HTERT RPE-1 (cell line): ENCODE measurements around the gene FCRLB.
"Not testable (repeated sequence)": the region's sequence is repeated elsewhere in the genome, so short reads cannot be mapped to it uniquely, and the experiment has no call there.

ENCODE experiments used
- in situ Hi-C: fragments of 300-500 bp; cut with MboI; formaldehyde crosslinking; loops from 4 replicates; pipeline ENCODE4 v1.14.3; 2020; ENCODE audit warnings: low sequenced_read_pairs

The FCRLB gene, protein sequence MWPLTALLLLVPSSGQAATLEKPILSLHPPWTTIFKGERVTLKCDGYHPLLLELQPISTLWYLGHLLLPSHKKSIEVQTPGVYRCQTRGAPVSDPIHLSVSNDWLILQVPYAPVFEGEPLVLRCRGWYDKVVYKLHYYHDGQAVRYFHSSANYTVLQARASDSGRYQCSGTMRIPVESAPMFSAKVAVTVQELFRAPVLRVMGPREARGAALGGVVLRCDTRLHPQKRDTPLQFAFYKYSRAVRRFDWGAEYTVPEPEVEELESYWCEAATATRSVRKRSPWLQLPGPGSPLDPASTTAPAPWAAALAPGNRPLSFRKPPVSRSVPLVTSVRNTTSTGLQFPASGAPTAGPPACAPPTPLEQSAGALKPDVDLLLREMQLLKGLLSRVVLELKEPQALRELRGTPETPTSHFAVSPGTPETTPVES

DNA sequence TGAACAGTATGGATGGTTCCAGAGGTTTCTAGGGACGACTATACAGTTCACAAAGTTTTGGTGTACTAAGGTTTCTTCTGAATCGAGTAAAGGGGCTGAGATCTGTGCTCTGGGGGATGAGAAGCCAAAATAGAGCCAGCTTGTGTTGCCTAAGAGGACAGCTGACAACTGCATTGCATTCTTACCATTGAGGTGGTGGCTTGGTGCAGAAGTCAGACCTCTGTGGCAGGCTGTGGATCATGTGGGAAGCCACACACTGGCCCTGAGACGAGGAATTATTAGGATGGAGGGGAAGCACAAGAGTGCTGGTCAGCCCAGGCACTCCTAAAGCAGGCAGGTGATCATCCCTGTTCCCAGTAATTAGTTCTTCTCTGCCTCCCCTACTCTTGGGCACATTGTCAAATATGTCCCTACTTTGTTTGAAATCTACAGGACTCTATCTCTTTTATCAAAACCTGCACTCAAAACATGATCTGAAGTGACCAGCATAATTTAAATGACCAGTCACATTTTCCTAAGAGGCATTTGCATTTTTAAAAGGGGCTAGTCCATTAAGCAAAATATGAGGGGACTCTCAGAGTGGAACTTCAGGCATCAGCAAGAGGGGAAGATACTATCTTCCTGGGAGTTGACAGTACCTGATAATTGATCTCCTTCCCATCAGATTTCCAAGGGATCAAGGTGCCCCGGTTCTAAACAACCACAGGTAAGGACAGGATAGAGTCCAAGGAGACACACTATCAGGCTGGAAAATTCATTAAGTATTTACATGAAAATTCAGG lies at the start of gene FCRLB:
Gene FCRLB, plus strand, starts transcription at position 589 of the 782 bp plus-strand sequence. CDS start 1,129 bp downstream, outside the sequence.
- in situ Hi-C loops: no loop called here

GRCh38 chr1:161673437-161673836 lies 47.9 kb upstream of the FCRLB start:
- in situ Hi-C loops: not testable (repeated sequence)

DNA sequence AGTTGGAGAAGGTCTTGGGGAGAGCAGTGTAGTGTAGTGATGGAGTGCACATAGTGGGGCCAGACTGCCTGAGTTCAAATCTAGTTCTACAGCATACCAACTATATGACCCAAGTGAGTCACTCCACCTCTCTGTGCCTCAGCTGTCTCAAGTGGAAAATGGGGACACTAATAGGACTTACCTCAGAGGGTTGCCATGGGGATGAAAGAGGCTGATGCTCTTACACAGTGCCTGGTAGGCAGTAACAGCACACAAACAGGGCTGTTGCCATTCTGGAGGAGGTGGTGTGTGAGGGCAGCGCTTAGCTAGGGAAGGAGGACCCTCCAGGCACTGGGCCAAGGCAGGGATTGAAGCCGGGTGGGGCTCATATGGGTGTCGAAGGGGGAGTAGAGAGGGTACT lies 46.9 kb upstream of the FCRLB start:
- in situ Hi-C loops: not testable (repeated sequence)

DNA sequence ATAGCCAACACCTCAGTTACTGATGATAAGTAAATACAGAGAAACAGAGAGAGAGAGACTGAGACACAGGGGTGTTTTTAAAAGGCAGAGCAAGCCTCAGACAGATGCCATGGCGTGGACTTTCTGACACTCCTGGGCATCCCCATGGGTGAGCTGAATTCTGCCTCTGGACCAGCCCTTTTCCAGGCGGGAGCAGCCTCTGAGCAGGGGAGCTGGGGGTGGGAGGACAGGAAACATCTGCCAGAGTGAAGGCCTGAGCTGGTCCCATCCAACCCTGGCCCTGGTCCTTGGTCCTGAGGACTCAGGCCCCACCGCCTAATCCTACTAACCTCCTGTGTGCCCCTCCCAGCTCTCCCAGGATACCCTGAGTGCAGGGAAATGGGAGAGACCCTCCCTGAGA lies 46.4 kb upstream of the FCRLB start:
- in situ Hi-C loops: not testable (repeated sequence)

- in situ Hi-C loops: no loop called here
Measured at GRCh38 chr1:161676441-161676840, 44.9 kb upstream of the FCRLB start.

- in situ Hi-C loops: no loop called here
Measured at GRCh38 chr1:161676958-161677689, 44.2 kb upstream of the FCRLB start.

- in situ Hi-C loops: no loop called here
Measured at GRCh38 chr1:161678500-161678899, 42.8 kb upstream of the FCRLB start.

DNA sequence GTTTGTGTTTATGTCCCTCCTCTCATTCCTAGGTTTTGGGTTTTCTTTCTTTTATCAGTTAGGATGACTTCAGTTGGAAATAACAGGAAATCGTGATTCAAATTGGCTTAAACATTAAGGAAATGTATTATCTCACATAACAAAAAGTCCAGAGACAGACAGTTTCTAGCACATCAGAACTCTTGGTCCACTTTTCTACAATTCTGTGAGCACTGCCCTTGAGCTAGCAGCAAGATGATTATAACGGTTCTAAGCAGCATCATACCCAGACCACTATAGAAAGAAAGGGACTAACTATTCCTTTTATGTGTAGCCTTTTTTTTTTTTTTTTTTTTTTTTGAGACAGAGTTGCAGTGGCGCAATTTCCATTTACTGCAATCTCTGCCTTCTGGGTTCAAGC lies 39.5 kb upstream of the FCRLB start:
- in situ Hi-C loops: no loop called here

GRCh38 chr1:161688946-161689345 lies 32.4 kb upstream of the FCRLB start:
- in situ Hi-C loops: no loop called here

DNA sequence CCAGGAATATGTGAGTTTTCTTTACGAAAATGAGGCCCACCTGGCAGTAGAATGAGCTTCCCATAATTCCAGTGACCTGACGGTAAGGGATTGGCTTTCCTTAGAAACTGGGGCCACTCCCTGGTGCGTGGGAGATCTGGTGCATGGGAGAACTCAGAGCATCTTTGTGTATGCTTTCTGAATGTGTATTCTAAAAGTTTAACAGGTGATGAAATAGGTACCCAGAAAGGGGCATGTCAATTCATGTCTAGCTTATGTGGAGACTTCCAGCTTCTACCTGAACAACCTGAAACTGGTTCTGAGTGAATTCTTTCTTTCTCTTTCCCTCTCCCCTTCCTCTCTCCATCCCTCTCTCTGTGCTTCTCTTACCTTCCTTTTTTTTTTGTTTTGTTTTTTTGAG lies 29.5 kb upstream of the FCRLB start:
- in situ Hi-C loops: no loop called here

DNA sequence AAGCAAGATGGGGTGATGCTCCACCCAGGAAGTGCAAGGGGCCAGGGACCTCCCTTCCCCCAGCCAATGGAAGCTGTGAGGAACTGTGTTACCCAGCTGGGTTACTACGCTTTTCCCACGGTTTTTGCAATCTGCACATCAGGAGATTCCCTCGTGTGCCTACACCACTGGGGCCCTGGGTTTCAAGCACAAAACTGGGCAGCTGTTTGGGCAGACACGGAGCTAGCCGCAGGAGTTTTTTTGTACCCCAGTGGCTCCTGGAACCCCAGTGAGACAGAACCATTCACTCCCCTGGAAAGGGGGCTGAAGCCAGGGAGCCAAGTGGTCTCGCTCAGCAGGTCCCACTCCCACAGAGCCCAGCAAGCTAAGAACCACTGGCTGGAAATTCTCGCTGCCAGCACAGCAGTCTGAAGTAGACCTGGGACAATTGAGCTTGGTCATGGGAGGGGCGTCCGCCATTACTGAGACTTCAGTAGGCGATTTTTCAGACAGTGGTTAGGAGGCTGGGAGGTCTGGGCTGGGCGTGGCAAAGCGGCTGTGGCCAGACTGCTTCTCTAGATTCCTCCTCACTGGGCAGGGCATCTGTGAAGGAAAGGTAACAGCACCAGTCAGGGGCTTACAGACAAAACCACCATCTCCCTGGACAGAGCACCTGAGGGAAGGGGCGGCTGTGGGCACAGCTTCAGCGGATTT lies 28.2 kb upstream of the FCRLB start:
- in situ Hi-C loops: not testable (repeated sequence)

DNA sequence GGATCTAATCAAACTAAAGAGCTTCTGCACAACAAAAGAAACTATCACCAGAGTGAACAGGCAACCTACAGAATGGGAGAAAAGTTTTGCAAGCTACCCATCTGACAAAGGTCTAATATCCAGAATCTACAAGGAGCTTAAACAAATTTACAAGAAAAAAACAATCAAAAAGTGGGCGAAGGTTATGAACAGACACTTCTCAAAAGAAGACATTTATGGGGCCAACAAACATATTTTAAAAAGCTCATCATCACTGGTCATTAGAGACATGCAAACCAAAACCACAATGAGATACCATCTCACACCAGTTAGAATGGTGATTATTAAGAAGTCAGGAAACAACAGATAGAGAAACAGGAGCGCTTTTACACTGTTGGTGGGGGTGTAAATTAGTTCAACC lies 23.0 kb upstream of the FCRLB start:
- in situ Hi-C loops: not testable (repeated sequence)

DNA sequence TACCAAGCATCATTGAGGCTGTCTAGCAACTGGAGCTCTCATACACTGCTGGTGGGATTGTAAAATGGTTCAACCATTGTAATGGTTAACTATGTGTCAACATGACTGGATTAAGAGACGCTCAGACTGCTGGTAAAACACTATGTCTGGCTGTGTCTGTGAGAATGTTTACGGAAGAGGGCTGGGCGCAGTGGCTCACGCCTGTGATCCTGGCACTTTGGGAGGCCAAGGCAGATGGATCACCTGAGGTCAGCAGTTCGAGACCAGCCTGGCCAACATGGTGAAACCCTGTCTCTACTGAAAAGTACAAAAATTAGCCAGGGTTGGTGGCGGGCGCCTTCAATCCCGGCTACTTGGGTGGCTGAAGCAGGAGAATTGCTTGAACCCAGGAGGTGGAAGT lies 19.1 kb upstream of the FCRLB start:
- in situ Hi-C loops: no loop called here

- in situ Hi-C loops: no loop called here
Measured at GRCh38 chr1:161705537-161705936, 15.8 kb upstream of the FCRLB start.

DNA sequence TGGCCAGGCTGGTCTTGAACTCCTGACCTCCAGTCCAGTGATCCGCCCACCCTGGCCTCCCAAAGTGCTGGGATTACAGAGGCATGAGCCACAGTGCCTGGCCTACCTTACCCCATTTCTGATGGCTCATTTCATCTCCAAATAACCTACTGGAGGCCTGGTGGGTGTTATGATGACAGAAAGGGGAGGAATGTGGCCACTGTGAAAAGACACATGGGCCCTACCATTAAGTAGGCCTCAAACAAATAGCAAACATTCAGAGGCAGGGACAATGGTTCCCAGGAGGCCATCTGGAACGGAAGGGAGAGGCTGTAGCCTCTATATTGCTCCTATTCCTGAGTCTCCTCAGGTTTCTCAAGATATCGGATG lies 15.2 kb upstream of the FCRLB start:
- in situ Hi-C loops: no loop called here

- in situ Hi-C loops: no loop called here
Measured at GRCh38 chr1:161706482-161707347, 14.6 kb upstream of the FCRLB start, which contains the start of gene FCRLA. Gene FCRLA (plus strand): TSS chr1:161707229. CDS start chr1:161707265, 36 bp downstream.

DNA sequence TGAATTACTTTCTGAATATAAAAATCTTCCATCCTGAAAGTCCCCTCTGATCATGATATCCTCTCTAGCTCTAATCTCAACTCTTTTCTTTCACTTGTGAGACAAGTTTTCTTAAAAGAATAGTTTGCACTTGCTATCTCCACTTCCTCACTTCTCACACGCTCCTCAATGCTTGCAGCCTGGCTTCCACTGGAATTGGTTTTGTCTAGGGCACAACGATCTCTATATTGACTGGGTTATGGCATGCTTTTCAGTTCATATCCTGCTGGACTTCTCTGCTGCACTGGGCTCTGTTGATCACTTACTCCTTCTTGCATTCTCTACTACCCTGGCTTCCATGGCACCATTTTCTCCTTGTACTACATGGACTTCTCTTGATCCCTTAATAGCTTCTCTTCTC lies 13.8 kb upstream of the FCRLB start:
- in situ Hi-C loops: no loop called here

GRCh38 chr1:161709373-161709772 lies 12.0 kb upstream of the FCRLB start:
- in situ Hi-C loops: no loop called here

DNA sequence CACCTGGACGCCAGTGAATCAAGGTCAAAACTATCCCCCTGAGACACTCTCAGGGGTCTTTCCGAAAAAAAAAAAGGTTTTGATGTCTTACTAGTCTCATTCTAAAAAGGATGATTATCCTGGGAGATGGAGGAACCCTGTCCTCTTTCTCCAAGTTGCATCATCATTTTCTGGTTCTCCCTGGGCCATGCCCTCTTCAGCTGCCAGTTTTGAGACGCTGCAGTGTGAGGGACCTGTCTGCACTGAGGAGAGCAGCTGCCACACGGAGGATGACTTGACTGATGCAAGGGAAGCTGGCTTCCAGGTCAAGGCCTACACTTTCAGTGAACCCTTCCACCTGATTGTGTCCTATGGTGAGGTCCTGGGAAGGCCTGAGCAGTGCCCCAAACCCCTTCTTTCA lies 10.8 kb upstream of the FCRLB start:
- in situ Hi-C loops: no loop called here
